ENCODE measurements around the gene PITPNC1.

Gene PITPNC1

DNA sequence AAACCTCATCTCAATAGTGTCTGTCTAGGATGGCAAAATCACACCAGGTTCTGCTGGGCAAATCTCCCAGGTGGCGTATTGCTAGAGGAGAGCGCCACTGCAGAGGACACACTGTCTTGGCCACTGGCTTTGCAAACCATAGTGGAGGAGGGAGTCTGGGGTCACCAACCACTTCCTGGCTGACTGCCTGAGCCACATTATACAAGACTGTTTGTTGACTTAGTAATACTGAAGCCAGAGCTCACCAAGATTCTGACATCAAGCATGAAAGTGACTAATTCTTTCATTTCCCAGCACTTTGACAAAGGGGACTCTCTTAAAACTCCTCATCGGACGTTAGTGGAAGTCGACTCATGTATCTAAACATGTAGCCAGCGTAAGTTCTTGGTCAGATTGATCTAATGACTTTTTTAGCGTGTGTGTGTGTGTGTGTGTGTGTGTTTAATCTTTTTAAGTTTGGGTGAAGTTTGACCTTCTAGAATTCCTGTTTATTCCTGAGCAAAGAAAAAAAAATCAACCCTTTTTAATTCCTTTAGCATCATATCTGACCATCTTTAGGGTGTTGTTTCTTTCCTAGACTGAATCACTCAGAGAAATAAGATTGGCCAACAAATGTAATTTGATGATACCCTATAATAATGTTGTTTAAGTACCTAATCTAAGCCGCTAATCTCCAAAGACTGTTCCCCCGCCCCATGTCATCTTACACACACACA, 13.7 kb downstream of the PITPNC1 start:
- no peak for TF ChIP-seq ZFX (IDR thresholded peaks at IDR 0.05; ENCODE audit: borderline replicate concordance)
- TF ChIP-seq, protein P1, sequence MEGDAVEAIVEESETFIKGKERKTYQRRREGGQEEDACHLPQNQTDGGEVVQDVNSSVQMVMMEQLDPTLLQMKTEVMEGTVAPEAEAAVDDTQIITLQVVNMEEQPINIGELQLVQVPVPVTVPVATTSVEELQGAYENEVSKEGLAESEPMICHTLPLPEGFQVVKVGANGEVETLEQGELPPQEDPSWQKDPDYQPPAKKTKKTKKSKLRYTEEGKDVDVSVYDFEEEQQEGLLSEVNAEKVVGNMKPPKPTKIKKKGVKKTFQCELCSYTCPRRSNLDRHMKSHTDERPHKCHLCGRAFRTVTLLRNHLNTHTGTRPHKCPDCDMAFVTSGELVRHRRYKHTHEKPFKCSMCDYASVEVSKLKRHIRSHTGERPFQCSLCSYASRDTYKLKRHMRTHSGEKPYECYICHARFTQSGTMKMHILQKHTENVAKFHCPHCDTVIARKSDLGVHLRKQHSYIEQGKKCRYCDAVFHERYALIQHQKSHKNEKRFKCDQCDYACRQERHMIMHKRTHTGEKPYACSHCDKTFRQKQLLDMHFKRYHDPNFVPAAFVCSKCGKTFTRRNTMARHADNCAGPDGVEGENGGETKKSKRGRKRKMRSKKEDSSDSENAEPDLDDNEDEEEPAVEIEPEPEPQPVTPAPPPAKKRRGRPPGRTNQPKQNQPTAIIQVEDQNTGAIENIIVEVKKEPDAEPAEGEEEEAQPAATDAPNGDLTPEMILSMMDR (IDR thresholded peaks at IDR 0.05), result no peak
- H3K27ac ChIP-seq, result no peak overlapping the region

DNA sequence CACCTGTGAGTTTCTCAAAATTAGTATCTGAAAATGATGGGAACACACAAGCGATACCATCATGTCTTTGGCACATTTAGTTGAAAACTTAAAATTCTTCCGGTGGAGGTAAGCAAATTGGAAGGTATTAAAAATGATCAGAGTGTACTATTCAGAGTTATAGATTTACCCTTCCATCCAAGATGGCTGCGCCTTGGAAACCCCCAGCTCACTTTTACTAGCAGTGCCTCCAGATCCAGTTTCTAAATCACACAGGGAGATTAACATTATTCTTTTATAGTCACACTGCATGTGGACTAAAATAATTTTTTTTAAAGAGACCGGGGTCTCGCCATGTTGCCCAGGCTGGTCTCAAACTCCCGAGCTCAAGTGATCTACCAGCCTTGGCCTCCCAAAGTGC, 15.0 kb downstream of the PITPNC1 start:
- H3K27ac ChIP-seq, result no peak overlapping the region
- TF ChIP-seq, protein P1 (IDR thresholded peaks at IDR 0.05), result no peak
- no peak for TF ChIP-seq ZFX (IDR thresholded peaks at IDR 0.05; ENCODE audit: borderline replicate concordance)

DNA sequence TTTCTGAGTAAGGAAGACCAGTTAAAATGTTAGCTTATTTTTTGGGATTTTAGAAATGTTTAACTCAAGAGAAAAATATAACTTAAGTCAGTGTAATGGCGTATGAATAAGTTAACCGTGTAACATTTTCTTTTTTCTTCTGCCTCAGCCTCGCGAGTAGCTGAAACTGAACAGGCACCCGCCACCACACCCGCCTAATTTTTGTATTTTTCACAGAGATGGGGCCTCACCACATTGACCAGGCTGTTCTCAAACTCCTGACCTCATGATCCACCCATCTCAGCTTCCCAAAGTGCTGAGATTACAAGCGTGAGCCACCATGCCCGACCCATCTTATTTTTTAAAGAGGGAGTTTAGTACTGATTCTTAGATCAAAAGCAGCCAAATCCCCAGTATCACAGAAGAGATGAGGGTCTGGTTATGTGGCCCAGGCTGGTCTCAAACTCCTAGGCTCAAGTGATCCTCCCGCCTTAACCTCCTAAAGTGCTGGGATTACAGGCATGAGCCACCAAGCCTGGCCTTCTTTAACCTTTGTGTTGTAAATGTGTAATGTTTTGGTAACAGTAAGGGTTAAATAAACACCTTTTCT, 16.8 kb downstream of the PITPNC1 start:
- no peak for TF ChIP-seq ZFX (IDR thresholded peaks at IDR 0.05; ENCODE audit: borderline replicate concordance)
- TF ChIP-seq, protein P1 (IDR thresholded peaks at IDR 0.05), result no peak
- no peak overlapping the region for H3K27ac ChIP-seq

DNA sequence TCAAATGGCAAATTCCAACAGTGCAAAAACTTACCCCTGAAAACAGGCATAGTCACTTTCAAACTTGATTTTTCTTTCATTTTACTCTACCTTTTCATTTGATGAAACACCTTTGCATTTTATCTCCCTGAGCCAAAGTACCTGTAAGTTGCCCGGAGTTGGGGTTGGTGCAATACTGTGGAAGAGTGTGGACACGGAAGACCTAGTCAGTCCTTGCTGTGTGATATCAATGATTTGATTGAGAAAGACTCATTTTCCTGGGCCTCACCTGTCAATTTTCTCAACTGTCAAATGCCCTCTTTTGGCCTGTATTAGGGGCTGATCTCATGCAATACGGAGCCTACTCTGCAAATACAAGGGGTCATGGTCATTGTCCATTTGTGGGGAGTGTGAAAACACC, 22.6 kb downstream of the PITPNC1 start:
- TF ChIP-seq, protein P1 (IDR thresholded peaks at IDR 0.05), result no peak
- TF ChIP-seq ZFX (IDR thresholded peaks at IDR 0.05; ENCODE audit: borderline replicate concordance), result no peak
- no peak overlapping the region for H3K27ac ChIP-seq

DNA sequence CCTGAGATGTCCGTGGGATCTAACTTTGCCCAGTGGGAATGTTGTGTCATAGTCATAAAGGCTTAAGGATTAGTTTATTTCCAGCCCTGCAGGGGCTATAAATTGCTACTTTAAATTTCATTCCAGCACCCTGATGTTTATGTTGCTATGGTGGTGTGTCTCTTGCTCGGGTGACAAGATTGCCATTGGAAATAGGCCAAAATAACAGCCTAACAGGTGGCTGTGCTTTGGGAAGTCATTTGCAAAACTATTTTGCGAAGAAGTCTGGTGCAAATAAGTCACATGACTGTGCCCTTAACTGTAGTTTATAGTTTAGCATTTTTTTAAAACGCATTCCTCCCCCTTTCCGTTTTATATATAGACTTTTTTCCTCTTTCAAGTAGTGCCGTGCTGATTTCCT, 23.1 kb downstream of the PITPNC1 start:
- no peak for TF ChIP-seq ZFX (IDR thresholded peaks at IDR 0.05; ENCODE audit: borderline replicate concordance)
- TF ChIP-seq, protein P1 (IDR thresholded peaks at IDR 0.05), result no peak
- H3K27ac ChIP-seq, result no peak overlapping the region

DNA sequence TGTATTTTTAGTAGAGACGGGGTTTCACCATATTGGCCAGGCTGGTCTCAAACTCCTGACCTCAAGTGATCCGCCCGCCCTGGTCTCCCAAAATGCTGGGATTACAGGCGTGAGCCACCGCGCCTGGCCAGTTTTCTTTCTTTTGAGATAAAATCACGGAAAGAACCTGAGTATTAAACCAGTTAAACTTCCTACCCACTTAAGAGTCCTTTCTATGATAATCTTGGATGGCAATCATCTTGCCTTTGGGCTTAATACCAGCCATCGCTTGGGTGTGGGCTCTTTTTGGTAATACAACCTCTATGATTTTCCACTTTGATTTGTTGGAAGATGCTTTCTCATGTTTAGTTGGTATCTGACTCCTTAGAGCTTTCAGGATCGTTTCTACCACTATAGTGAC, 24.0 kb downstream of the PITPNC1 start:
- H3K27ac ChIP-seq, result no peak overlapping the region
- TF ChIP-seq, protein P1 (IDR thresholded peaks at IDR 0.05), result no peak
- no peak for TF ChIP-seq ZFX (IDR thresholded peaks at IDR 0.05; ENCODE audit: borderline replicate concordance)
